ENCODE measurements around the gene UNCX.

DNA sequence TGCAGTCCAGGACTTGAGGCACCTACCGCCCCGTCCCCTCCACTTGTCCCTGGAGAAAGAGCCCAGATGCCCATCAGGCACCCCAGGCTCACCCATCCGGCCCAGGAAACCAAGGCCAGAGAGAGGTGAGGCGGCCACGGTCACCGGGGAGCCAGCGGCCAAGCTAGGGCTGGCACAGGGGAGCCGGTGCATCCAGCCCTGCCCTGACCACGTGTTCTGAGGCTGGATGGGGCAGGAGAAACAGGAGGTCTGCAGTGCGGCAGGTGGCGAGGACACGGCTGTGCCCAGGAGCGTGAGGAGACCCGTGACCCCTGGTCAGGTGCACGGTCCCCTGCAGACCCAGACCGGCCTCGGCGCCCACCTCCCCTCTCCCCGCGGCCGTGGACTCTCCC lies 27.6 kb downstream of the UNCX start:
- no peak for TF ChIP-seq EZH2phosphoT487 (IDR thresholded peaks at IDR 0.05; ENCODE audit: borderline replicate concordance, low read length)
- TF ChIP-seq, protein P1, sequence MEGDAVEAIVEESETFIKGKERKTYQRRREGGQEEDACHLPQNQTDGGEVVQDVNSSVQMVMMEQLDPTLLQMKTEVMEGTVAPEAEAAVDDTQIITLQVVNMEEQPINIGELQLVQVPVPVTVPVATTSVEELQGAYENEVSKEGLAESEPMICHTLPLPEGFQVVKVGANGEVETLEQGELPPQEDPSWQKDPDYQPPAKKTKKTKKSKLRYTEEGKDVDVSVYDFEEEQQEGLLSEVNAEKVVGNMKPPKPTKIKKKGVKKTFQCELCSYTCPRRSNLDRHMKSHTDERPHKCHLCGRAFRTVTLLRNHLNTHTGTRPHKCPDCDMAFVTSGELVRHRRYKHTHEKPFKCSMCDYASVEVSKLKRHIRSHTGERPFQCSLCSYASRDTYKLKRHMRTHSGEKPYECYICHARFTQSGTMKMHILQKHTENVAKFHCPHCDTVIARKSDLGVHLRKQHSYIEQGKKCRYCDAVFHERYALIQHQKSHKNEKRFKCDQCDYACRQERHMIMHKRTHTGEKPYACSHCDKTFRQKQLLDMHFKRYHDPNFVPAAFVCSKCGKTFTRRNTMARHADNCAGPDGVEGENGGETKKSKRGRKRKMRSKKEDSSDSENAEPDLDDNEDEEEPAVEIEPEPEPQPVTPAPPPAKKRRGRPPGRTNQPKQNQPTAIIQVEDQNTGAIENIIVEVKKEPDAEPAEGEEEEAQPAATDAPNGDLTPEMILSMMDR (IDR thresholded peaks at IDR 0.05; ENCODE audit: low read depth, low read length, poor library complexity, severe bottlenecking) = no peak

Measured in DOHH2 (cell line).